HG02678 (cell line): Measurements from ENCODE around the gene MYO7A.
"Not testable (repeated sequence)": the region's sequence is repeated elsewhere in the genome, so short reads cannot be mapped to it uniquely, and the experiment has no call there.

Source experiments
- ATAC-seq: cut with Tn5 transposase; IDR thresholded peaks from one replicate; pipeline ENCODE4 v1.9.1; 2021; ENCODE audit warnings: mild to moderate bottlenecking, moderate library complexity; ENCODE audit not compliant: unreplicated experiment

Gene MYO7A

DNA sequence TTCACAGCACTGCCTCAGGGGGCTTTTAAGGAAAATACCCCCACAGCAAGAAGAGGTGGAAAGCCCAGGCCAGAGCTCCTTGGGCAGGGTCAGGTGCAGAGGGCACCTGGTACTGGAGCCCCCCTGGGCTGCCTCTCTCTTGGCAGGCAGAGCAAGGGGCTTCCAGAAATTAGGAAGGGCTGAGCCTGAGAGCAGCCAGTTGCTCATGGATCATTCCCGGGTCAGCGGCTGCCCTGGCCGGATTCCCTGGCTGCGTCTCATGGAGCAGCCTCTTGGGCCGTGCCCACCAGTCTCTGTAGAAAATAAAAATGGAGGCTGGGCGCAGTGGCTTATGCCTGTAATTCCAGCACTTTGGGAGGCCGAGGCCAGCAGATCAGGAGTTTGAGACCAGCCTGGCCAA is 35.7 kb upstream of the MYO7A start:
- ATAC-seq, result no peak

DNA sequence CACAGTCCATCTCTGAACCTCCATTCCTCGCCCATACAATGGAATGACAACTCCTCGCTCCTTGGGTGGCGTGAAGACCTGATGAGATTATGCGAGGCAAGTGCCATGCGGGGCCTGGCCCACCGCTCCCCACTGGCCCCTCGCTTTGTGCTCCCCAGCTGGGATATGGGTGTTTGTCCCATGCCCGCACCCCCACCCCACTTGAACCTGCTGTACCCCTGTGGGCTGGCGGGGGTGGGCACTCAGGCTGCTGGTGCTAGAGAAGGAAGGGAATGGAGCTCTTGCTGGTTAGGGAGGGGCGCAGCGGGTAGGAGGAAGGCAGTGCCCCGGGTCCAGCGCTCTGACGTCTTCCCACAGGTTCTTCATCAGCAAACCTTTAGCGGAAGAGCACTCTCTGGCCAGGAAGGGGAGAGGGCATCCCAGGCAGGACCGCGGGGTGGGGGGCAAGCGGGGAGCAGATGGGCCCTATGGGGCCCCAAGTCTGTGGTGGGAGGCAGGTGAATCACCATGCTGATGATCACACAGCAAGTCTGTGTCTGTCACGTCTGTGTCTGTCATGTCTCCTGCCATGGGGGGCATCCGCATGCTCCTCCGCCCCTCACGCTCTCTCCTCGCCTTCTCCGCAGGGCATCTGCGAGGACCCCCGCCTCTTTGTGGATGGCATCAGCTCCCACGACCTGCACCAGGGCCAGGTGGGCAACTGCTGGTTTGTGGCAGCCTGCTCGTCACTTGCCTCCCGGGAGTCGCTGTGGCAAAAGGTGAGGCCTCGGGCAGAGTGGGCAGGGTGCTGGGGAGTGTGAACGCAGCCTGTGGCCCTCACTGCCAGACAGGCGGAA is 34.8 kb upstream of the MYO7A start:
- no peak for ATAC-seq

DNA sequence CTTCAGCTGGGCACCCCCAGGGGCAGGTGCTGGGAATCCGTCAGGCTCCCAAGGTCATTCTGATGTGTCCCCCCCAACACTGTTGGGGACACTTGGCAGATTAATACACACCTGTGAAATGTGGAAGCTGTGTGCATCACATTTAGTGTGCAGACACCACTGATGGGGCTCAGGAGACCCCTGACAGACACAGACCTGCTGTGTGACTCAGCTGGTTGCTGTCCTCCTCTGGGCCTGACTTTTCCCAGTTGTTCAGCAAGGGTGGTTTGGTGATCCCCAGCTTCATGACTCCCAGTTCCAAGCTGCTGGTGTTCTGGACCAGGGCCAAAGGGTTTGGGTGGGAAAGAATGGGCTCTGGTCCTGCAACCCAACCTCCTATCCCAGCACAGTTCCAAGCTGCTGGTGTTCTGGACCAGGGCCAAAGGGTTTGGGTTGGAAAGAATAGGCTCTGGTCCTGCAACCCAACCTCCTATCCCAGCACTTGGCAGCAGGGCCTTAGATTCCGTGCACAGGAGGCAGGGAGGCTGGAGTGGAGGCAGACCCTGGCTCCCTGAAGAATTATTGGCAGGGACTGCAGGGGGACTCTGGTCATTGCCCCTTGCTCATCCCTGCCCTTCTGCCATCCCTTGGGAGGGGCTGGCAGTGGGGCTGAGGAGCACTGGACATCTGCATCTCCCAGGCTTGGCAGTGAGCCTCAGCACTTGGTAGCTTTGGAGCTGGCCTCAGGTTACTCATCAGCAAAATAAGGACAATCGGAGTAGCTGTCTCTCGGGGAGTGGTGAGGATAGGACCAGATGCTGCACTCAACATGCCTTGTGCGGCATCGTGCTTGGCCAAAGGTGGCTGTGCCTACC is 33.8 kb upstream of the MYO7A start:
- no peak for ATAC-seq

DNA sequence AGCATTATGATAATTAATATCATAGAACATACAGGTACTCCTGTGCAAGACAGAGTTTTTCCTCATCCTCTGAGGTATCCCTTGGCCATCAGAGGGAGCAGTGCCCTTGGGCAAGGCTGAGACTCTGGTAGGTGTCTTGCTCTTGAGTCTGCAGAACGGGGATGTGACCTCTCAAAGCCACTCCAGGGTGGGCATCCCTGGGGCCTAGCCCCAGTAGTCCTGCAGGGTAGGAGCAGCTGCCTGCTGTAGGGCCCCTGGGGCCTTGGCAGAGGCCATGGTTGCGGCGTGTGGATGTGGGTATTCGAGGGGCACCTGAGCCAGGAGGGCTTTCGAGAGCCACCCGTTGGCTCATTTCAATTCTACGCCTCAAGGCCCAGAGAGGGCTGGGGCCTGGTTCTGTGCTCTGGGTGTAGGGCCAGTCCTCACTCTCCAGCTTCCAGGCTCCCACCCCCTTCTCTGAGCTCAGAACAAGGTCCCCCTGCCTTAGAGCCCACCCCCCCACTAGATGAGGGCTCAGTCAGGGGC is 33.1 kb upstream of the MYO7A start:
- ATAC-seq, result no peak

DNA sequence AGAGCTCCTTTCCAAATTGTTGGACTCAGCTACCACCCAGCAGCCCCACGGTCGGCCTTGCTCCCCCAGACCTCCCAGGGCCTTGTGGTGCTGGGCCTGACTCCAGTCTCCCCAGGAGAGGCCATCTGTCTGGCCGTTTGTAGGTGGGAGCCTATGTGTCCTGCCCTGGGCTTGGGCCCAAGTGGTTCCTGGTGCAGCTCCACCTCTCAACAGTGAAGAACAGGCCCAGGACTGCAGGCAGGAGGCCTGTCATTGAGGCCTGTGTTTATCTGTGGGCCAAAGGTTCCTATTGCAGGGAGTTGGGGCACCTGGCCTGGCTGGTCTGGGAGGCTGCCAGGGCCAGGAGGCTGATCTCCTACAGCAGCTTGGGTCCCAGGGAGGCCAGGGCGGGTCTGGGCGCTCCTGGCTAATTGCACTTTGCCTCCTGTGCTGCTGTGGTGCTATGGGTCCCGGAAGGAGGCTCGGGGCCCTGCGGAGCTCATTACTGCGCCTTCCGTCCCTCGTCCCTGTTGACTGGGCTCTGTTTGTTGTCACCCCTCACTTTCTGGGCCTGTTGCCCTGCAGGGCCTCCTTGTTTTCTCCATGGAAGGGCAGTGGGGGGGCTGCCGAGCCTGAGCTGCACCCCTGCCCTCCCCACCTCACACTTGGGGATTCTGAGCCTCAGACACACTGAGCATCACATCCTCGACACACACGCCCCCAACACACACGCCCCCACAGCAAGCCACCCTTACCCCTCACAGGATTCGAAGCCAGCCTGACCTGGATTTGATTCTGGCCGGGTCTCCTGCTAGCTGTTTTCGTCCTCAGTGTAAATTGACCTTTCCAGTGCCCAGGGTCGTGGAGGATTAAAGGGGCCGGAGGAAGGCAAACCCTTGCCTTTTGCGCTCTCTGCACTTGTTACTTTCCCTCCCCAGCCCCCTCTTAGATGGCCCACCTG is 32.2 kb upstream of the MYO7A start:
- ATAC-seq, result no peak

DNA sequence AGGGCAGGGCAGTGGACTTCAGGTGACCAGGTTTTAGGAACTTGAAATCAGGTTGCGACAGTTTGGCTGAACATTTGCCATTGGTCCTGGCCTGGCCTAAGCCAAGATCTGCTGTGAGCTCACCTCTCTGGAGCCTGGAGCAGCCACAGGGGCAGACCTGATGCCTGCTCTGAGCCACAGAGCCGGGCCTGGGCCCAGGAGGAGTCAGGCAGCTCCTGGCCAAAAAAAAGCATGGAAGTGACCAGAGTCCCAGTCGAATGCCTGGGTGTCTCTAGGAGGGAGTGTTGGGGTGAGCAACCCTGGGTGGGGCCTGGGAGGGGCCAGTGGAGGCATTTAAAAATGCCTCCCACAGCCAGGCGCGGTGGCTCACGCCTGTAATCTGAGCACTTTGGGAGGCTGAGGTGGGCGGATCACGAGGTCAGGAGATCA is 31.4 kb upstream of the MYO7A start:
- no peak for ATAC-seq

DNA sequence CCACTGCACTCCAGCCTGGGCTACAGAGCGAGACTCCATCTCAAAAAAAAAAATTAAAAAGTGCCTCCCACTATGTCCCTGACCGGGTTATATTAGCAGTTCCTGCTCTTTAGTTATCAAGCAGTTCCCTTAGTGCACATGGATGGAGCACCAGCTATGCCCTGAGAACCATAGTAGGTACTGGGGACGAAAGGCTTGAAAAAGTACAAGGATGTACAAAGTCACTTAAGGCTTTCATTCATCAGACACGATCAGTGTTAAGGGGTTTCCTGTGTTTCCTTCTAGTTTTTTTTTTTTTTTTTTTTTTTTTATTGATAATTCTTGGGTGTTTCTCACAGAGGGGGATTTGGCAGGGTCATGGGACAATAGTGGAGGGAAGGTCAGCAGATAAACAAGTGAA is 30.9 kb upstream of the MYO7A start:
- not testable (repeated sequence) for ATAC-seq

DNA sequence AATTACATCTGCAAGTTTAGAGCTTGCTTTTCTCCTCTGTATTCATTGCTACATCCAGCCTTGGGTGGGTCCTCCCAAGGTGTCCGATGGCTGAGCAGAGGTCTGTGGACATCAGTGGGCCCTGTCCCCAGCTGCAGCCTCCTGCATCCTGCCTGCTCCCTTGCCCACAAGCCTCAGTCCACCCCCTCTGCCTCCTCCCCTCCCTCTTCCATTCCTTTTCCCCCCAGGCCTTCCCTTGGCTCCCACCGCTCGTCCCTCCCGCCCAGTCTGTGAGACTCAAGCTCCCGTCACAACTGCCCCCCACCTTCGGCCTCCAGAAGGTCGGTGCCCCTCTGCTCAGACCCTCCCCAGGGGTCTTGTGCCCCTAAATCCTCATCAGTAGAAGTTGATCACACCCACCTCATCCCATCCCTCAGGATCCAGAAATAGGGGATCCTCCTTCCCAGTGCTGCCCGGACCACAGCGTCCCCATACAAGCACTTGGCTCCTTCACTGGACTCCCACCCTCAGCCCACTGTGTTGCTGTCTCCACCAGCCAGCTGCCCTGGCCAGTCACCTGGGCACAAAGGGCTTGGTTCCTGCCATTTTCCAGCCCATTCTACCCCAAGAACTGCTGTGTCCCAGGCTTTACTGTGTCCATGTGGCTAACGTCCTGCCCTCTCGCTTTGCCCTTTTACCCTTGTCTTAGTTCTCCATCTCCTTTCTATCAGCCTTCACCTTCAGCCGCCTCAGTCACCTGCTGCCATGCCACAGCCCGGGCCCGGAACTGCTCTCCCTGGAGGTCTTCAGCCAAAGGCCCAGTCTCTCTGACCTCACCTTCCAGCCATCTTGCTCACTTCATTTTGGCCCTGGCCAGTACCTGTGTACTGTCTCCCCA is 27.6 kb upstream of the MYO7A start:
- ATAC-seq, result no peak

DNA sequence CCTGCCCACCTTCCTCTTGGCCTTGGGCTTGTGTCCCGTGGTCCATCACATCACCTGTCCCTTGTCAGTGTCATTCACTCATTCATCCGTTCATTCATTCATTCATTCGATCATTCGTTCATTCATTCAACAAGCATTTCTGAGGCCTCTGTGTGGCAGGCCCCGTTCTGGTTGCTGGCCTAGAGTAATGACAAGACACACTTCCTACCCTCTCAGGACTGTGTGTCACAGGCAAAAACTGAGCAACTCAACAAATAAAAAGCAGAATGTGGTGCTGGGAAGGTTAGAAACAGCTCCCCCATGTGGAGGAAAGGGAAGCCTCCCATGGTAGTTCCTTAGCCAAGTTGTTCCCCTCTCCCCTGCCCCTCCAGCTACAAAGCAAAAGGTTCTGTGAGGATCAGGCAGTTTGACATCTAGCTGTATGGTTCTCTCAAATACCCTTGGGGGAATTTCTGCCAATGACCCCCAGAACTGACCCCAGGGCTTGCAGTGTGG is 27.0 kb upstream of the MYO7A start:
- ATAC-seq, result no peak

DNA sequence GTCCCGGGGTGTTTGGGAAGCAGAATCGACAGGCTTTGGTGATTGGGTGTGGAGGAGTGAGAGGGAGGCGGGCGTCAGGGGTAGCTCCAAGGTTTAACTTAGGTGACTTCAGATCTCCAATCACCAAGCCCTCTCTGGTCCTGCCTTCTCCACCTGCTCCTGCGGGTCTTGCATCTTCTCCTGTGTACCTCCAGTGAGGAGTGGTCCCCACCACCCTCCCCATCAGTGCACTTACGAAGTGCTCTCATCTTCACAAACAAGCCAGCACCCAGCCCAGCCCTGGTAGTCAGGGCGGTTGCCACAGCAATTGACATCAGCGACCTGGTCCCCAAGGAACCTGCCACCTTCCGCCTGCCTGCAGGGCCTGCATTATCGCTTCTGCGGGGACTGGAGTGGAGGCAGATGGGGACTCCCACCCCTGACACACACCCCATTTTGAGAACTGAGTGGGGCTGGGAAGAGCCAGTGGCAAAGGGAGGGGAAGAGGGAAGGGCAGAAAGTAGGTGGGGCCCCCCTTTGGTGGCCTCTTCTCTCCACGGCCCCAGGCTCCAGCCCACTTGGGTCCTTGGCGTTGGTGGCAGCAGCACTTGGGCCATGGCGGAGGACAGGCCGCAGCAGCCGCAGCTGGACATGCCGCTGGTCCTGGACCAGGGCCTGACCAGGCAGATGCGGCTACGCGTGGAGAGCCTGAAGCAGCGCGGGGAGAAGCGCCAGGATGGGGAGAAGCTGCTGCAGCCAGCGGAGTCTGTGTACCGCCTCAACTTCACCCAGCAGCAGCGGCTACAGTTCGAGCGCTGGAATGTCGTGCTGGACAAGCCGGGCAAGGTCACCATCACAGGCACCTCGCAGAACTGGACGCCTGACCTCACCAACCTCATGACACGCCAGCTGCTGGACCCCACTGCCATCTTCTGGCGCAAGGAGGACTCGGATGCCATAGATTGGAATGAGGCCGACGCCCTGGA is 25.5 kb upstream of the MYO7A start, which contains the start of gene OMP:
Gene OMP (plus strand): TSS at position 595 of the 965 bp plus-strand sequence. CDS start 0 bp downstream, at position 595.
- ATAC-seq, result no peak

DNA sequence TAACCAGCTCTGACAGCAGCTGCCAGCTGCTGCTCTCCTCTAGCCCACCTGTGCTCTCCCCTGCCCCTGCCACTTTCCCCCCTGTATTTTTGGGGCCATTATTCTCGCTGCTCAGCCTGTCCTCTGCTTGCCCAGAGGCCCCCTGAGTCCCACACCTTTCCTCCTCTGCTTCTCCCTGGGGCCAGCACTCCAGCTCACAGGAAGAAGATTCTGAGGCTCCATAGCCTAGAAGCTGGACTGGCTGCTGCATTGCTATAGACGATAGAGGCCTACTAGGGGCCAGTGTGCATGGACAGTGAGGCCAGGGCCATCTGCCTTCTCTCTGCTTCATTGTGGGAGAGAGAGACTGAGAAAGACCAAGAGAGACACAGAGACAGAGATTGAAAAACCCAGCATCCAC is 24.7 kb upstream of the MYO7A start:
- no peak for ATAC-seq

DNA sequence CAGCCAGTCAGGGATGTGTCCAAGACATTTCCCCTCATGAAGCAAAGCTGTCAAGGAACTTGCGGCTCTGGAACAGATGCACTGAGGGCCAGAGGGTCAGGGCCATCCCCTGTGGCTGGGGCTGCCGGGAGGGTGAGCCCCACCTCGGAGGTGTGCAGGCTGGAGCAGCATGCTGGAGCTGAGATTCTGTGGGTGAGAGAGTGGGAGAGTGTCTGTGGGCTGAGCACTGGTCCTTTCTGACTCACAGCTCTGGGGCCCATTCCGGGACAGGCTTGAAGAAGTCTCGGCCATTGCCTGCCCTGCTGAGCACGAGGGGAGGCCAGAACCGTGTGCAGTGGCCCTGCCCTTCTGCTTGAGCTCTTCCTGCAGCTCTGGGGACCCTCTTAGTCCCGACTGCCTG is 23.3 kb upstream of the MYO7A start:
- no peak for ATAC-seq

DNA sequence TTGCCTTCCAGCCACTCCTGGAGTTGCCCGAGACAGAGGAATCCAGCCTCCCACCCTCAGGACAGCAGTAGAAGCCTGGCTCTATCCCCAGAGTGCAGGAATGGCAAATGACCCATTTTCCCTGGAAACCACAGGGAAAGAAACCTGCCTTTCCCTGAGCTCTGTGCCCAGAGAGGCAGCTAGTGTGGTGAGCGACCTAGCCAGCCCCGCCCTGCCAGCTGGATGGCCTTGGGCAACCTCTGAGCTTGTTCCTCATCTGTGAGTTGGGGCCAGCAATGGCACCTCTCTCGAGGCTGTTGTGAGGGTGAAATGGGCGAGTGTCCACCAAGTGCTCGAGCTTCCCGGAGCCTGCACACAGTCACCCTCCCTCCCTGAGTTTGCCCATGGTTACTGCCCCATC is 21.7 kb upstream of the MYO7A start:
- no peak for ATAC-seq

DNA sequence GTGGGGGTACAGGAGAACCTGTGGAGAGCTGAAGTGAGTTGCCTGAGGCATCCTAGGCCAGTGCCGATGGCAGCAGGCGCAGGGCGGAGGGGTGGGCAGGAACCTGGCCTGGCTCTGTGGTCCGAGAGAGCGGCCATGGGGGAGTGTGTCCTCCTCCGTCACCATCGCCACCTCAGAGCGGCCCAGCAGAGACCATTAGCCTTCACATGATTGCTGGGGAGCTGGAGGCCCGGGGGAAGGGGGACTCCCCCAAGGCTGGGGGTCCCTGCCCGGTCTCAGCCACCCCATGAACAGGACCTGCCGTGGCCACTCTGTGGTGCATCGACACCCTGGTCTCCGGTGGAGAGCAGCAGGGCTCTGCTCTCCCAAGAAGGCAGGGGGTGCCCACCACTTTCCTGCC is 21.3 kb upstream of the MYO7A start:
- no peak for ATAC-seq

DNA sequence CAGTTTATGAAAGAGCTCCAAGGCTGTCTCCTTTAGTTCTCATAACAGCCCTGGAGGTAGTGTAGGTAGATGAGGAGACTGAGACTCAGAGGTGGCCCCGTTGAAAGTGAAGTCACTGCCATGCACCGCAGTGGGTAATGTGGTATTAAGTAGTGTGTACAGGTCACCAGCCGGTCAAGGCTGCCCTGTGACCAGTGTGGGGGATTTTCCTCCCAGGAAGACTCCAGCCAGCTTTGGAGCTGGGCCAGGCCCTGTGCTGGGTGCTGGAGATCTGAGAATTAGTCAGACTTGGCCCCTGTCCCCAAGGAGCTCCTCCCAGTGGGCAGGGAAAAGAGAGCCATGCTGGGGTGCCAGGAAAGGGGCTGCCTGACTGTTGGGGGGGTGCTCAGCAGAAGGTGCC is 20.1 kb upstream of the MYO7A start:
- ATAC-seq, result no peak

DNA sequence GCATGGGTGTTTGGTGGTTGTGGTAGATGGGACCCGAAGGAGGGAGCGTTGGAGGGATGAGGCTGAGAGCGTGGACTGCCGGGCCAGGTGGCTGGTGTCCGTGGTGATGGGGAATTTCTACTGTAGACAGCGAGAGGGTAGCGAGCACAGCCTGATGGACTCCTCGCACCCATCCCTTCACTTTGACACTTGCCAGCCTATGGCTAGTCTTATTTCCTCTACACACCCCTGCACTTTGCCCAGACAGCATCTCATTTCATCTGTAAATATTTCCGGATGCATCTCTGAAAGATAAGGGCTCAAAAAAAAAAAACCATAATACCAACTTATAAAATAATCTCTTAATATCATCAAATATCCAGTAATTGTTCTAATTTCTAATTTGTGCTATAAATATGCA is 19.6 kb upstream of the MYO7A start:
- ATAC-seq, result no peak

DNA sequence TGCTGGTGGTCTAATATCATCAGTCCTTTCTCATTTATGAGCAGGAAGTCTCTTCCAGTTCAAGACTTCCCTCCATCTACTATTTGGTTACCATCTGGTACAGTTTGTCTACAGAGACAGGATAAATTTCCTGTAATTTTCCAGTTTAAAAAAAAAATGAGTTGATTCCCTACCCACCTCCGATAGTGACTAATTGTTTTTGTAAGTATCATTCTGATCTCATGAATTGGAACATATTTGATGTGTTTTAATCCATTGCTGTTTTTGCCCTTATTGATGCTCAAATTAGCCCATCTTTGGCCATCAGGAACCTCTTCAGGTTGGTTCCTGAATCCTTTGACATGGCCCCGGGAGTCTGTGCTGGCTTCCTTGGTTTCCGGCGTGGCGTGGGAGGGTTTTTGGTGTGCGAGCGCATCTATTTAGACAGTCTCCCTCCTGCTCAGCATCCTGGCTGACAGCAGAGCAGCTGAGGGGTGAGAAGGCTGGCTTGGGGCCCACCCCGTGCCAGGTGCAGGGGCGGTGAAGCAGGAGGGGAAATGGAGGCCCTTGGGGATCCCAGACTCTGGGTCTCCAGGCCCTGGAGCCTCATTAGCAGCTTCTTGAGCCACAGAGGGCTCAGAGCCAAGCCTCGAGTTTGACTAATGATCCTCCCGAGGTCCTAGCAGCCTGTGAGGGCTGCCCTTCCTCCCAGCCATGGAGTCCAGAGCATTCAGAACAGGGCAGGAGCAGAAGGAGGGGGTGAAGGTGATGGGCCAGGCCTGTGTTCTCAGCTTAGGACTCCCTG is 18.6 kb upstream of the MYO7A start:
- no peak for ATAC-seq

DNA sequence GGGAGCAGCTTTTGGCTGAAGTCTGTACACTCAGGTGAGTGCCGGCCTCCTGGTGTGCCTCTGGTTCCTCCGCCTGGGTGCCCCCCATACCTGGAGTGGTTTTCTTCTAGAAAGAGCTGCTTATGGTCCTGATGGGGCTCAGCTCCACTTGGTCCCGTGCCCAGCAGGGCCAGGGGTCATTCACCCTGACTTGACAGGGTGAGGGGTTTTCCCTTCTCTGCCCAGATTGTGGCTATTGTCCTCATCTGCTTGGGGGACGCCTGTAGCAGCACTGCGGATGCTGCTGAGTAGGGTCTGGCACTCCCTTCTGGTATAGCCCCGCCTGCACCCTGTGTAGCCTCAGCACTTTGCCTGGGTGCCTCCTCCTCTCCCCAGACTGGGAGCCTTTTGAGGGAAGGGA is 17.2 kb upstream of the MYO7A start:
- ATAC-seq, result no peak
